Thymus (tissue), 11 donors: ENCODE measurements around the gene MROH9. TPM values are rescaled to one million over a fixed set of nuclear protein-coding genes. Genes with fewer than 3 reads are reported as not detected.

ENCODE experiments used
- DNase-seq, 9 donors: peaks; one replicate each; pipeline ENCODE4 v3.0.0-alpha.2; 2013; ENCODE audit warnings: low spot score in 9 of 9, low read depth in 6 of 9, missing footprints in 1 of 9
- H3K27ac ChIP-seq, 2 donors: one replicate each; pipeline ENCODE4 v1.5.1; 2013; ENCODE audit warnings: control low read depth in 1 of 2, low read depth in 1 of 2, low read length in 1 of 2, mild to moderate bottlenecking in 1 of 2, moderate library complexity in 1 of 2
- H3K27me3 ChIP-seq, 2 donors: one replicate each; pipeline ENCODE4 v1.5.1; 2013; ENCODE audit warnings: low read length in 1 of 2; ENCODE audit not compliant: control insufficient read depth in 2 of 2, insufficient read depth in 1 of 2
- H3K36me3 ChIP-seq, 2 donors: one replicate each; pipeline ENCODE4 v1.5.1; 2013; ENCODE audit warnings: low read length in 1 of 2, mild to moderate bottlenecking in 1 of 2, moderate library complexity in 1 of 2; ENCODE audit not compliant: control insufficient read depth in 2 of 2, insufficient read depth in 2 of 2
- H3K4me1 ChIP-seq, 2 donors: one replicate each; pipeline ENCODE4 v1.5.1; 2013; ENCODE audit warnings: low read length in 2 of 2; ENCODE audit not compliant: control insufficient read depth in 2 of 2, insufficient read depth in 2 of 2
- H3K4me3 ChIP-seq, 2 donors: one replicate each; pipeline ENCODE4 v1.5.1; 2013; ENCODE audit warnings: low read length in 2 of 2, control low read depth in 1 of 2, mild to moderate bottlenecking in 1 of 2
- H3K9me3 ChIP-seq, 2 donors: one replicate each; pipeline ENCODE4 v1.5.1; 2013; ENCODE audit warnings: low read length in 1 of 2, mild to moderate bottlenecking in 1 of 2; ENCODE audit not compliant: control insufficient read depth in 2 of 2, insufficient read depth in 1 of 2
- WGBS: extraction: QIAGEN DNeasy Blood & Tissue Kit; methylation state at CpG from one replicate; pipeline ENCODE4 v1.1.7; 2013; 5-methylcytosine and 5-hydroxymethylcytosine counted together
- polyA plus RNA-seq: library from polyadenylated mRNA; stranded (reverse); fragments of 200-250 nt; gene quantifications from one replicate; pipeline ENCODE4 v1.2.3, GENCODE V29; 2013
- total RNA-seq: library from RNA; stranded (reverse); fragments of 120-200 nt; gene quantifications from one replicate; pipeline ENCODE4 v1.2.4, GENCODE V29; 2013
- donor health status: healthy.

Gene MROH9
- total and polyA plus RNA-seq, 2 donors: 0.05 TPM

DNA sequence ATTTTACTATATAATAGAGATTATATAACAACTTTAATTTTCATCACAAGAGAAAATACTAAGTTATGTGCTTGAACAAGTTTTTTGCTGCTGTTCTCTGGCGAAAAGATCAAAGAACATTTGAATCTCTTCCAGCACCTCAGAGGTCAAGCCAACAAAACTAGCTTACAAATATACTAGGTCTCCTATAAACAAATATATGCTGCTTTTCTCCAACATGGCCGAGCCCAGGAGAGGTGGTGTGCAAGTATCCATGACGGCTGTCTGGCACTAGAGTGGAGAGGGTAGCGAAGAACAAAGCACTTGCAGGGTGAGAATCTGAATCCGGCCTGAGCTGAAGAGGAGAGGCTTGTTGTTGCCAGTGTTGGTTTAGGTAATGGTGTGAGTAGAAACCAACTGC lies 147.9 kb downstream of the MROH9 start:
- Histone ChIP-seq H3K36me3 (no peaks in the 10 kb centered on the region), H3K4me1 (no peaks in the 10 kb centered on the region), H3K27ac (no peak overlapping the region), H3K4me3 (no peak overlapping the region), H3K27me3 (no peaks in the 10 kb centered on the region), H3K9me3 (no peaks in the 10 kb centered on the region)
- DNase-seq: no peak
- WGBS: 92% methylated on average over 5 of the region's 5 CpGs

DNA sequence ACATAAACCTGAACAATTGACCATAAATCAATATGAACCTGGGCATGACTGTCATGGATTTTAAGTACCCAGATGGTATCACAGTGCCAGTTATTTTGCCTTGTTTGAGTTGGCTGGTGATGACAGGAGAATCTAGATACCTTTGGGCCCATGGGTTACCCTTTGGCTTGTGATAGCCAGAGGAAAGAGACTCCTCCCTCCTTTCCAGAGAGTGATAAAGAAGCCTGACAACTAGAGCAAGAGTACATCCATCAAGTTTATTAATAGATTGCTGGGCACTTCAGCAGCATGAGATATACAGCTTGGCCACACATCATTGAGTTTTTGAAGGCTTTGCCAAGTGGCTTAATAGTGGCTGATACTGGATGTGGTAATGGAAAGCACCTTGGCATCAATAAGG lies 148.8 kb downstream of the MROH9 start:
- no peaks in the 10 kb centered on the region for H3K27me3 ChIP-seq
- H3K36me3 ChIP-seq: no peaks in the 10 kb centered on the region
- no peak for DNase-seq
- no peak overlapping the region for H3K27ac ChIP-seq
- H3K4me1 ChIP-seq: no peaks in the 10 kb centered on the region
- H3K9me3 ChIP-seq: no peaks in the 10 kb centered on the region
- no peak overlapping the region for H3K4me3 ChIP-seq

DNA sequence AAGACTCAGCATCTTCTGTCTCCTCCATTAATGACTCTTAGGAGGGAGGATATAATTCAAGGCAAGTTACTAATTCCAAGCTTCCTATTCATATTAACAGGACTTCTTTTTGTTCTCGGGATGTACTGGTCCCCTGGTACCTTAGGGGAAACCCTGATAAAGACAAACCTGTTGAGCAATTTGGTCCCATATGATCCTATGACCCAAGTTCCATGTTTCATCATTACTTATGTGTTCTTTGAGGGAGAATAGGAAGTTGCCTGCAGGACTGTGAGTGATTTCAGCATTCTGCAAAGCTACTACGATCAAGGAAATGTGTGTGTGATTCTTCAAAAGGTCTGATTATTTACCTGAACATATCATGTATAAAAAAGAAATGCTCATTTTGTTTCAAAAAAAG lies 149.5 kb downstream of the MROH9 start:
- 90% methylated on average over 2 of the region's 2 CpGs for WGBS
- no peak overlapping the region for H3K4me3 ChIP-seq
- no peaks in the 10 kb centered on the region for H3K36me3 ChIP-seq
- H3K4me1 ChIP-seq: no peaks in the 10 kb centered on the region
- no peak for DNase-seq
- H3K27me3 ChIP-seq: no peaks in the 10 kb centered on the region
- H3K9me3 ChIP-seq: no peaks in the 10 kb centered on the region
- no peak overlapping the region for H3K27ac ChIP-seq

DNA sequence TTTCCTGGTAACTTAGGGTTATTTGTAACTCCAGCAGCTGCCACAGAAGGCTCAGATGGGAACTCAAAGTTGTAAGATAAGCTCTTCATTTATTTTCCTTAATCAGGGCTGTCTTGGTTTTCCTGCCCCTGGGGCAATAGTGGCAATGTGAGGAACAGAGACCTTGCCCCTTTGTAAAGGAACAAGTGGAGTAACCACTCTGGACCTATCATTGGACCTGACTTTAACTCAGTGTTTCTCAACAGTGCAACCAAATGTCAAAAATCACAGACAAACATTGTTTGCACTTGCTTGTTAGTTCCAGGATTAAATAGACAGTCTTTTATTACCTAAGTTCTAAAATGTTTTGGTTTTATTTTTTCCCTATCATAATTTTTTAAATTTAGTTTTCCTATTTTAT lies 152.6 kb downstream of the MROH9 start:
- Histone ChIP-seq H3K27me3 (no peaks in the 10 kb centered on the region), H3K27ac (no peak overlapping the region), H3K4me1 (no peaks in the 10 kb centered on the region), H3K4me3 (no peak overlapping the region), H3K9me3 (no peaks in the 10 kb centered on the region), H3K36me3 (no peaks in the 10 kb centered on the region)
- DNase-seq: no peak

DNA sequence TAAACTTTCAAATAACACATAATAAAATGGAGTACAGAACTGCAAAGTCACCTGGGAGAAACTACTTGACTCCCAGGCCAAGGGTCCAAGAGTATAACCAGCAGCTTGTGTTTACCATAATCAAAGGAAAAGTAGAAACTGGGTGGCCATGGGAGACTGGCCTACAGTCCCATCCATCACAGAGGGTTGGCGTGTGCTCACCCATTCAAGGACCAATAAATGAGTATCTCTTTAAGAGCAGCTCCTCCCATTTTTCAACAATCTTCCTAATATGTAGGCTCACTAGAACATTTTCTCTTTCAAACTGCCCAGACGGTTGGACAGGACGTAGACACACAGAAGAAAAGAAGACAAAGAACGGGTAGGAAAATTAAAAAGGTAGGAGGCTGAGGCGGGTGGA lies 155.3 kb downstream of the MROH9 start, which contains the start of gene FMO3:
FMO3 (plus strand) TSS at position 302 of the 400 bp plus-strand sequence. CDS start 1,754 bp downstream, outside the sequence.
- no peak within 1 kb of the TSS for H3K27ac ChIP-seq
- H3K9me3 ChIP-seq: no peaks in the 10 kb centered on the region
- no peaks in the 10 kb centered on the region for H3K4me1 ChIP-seq
- no peak within 1 kb of the TSS for H3K4me3 ChIP-seq
- H3K36me3 ChIP-seq: no peaks in the 10 kb centered on the region
- WGBS: 85% methylated on average over 5 of the region's 5 CpGs
- H3K27me3 ChIP-seq: no peaks in the 10 kb centered on the region
- DNase-seq: no peak

DNA sequence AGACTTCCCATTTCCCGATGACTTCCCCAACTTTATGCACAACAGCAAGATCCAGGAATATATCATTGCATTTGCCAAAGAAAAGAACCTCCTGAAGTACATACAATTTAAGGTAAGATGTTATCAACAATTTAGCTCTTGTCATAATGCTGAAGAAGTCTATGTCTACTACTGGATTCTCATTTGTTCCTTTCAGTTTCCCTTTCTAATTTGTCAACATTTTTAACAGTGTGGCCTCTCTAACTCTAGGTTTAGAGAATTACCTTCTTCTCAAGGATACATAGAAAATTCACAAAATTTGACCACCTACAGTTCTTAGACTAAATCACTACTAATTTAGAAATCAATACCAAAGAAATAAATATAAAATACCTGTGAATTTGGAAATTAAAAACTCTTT lies 168.5 kb downstream of the MROH9 start:
- Histone ChIP-seq H3K4me1 (no peaks in the 10 kb centered on the region), H3K9me3 (no peaks in the 10 kb centered on the region), H3K36me3 (no peaks in the 10 kb centered on the region), H3K4me3 (no peak overlapping the region), H3K27me3 (no peaks in the 10 kb centered on the region), H3K27ac (no peak overlapping the region)
- no peak for DNase-seq
- 92% methylated on average over 1 of the region's 1 CpG for whole genome bisulfite sequencing

DNA sequence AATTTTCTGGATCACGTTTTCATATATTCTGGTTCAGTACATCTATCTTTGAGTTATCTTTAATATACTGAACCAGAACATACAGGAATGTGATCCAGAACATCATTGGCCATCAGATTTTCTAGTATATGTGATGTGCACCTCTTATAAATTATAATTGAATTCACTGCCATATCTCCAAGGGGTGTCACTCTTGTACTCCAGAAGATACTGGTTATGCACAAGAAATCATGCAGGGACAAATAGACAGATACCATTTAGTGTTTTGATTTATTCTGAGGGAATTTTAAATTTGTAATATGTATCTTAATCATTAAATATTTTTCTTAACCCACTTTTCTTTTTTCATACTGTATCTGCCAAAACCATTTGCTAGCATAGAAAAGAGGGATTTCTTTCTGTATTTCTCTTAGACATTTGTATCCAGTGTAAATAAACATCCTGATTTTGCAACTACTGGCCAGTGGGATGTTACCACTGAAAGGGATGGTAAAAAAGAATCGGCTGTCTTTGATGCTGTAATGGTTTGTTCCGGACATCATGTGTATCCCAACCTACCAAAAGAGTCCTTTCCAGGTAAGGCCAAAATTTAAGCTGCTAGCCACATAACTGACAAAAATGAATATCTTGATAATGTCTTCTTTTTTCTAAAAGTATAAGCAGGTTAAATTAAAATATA lies 172.1 kb downstream of the MROH9 start:
- WGBS: 76% methylated on average over 3 of the region's 3 CpGs
- DNase-seq: no peak
- H3K4me3 ChIP-seq: no peak overlapping the region
- no peaks in the 10 kb centered on the region for H3K4me1 ChIP-seq
- no peak overlapping the region for H3K27ac ChIP-seq
- no peaks in the 10 kb centered on the region for H3K27me3 ChIP-seq
- H3K9me3 ChIP-seq: no peaks in the 10 kb centered on the region
- H3K36me3 ChIP-seq: no peaks in the 10 kb centered on the region

DNA sequence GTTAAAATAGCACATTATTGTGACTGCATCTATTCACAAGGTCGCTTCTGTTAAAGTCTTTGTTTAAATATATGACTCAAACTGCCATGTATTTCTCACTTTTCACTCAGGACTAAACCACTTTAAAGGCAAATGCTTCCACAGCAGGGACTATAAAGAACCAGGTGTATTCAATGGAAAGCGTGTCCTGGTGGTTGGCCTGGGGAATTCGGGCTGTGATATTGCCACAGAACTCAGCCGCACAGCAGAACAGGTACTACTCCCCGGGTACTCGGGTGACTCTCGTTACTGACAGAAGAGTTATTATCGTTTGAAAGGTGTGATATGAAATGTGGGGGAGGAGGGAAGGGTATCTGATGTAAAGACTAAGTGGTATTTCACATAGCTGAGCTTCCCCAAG lies 172.6 kb downstream of the MROH9 start:
- H3K4me1 ChIP-seq: no peaks in the 10 kb centered on the region
- H3K4me3 ChIP-seq: no peak overlapping the region
- H3K27me3 ChIP-seq: no peaks in the 10 kb centered on the region
- no peaks in the 10 kb centered on the region for H3K9me3 ChIP-seq
- H3K36me3 ChIP-seq: no peaks in the 10 kb centered on the region
- DNase-seq: no peak
- no peak overlapping the region for H3K27ac ChIP-seq
- WGBS: 89% methylated on average over 8 of the region's 8 CpGs

DNA sequence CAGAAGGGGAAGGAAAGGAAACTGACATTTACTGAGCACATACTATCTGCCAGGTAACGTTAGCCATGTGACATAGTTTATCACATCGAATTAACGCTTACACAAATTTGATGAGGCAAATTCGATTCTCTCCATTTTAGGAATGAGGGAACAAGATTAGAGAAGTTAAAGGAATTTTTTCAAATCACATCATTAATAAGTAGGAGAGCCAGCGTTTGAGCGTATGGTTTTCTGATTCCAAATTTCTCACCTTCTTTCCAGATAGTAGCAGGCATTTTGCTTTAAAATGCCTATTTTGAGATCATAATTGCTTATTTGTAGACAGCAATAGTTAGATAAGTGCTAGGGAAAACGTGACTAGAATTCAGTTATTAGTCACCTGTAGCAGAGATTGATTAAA lies 174.6 kb downstream of the MROH9 start:
- H3K27me3 ChIP-seq: no peaks in the 10 kb centered on the region
- H3K9me3 ChIP-seq: no peaks in the 10 kb centered on the region
- no peaks in the 10 kb centered on the region for H3K36me3 ChIP-seq
- no peaks in the 10 kb centered on the region for H3K4me1 ChIP-seq
- whole genome bisulfite sequencing: 84% methylated on average over 7 of the region's 7 CpGs
- no peak overlapping the region for H3K4me3 ChIP-seq
- H3K27ac ChIP-seq: no peak overlapping the region
- no peak for DNase-seq
